Measurements from ENCODE around the gene TAP2.
"Not testable (repeated sequence)": the region's sequence is repeated elsewhere in the genome, so short reads cannot be mapped to it uniquely, and the experiment has no call there.

Gene TAP2

GRCh38 chr6:32838114-32838958 is at the start of gene TAP2:
Gene TAP2 (minus strand): TSS chr6:32838739. CDS start chr6:32838233, 506 bp downstream.
- peak; percentile 96 to 98 (median 97) for DNase-seq (ENCODE audit: low read depth in 4 of 4, low spot score in 1 of 4)

- no peak for DNase-seq (ENCODE audit: low read depth in 4 of 4, low spot score in 1 of 4)
Observed at GRCh38 chr6:32887616-32888015, 49.1 kb upstream of the TAP2 start.

- DNase-seq (ENCODE audit: low read depth in 4 of 4, low spot score in 1 of 4), result no peak
Observed at GRCh38 chr6:32886681-32887383, 48.3 kb upstream of the TAP2 start.

GRCh38 chr6:32885698-32886286 is 47.3 kb upstream of the TAP2 start:
- DNase-seq (ENCODE audit: low read depth in 4 of 4, low spot score in 1 of 4), result no peak

GRCh38 chr6:32883789-32884188 is 45.2 kb upstream of the TAP2 start:
- no peak for DNase-seq (ENCODE audit: low read depth in 4 of 4, low spot score in 1 of 4)

- no peak for DNase-seq (ENCODE audit: low read depth in 4 of 4, low spot score in 1 of 4)
Observed at GRCh38 chr6:32882879-32883250, 44.3 kb upstream of the TAP2 start.

- DNase-seq (ENCODE audit: low read depth in 4 of 4, low spot score in 1 of 4), result not testable (repeated sequence)
Observed at GRCh38 chr6:32880962-32881361, 42.4 kb upstream of the TAP2 start.

- DNase-seq (ENCODE audit: low read depth in 4 of 4, low spot score in 1 of 4), result no peak
Observed at GRCh38 chr6:32879691-32880090, 41.2 kb upstream of the TAP2 start.

- DNase-seq (ENCODE audit: low read depth in 4 of 4, low spot score in 1 of 4), result no peak
Observed at GRCh38 chr6:32876603-32877002, 38.1 kb upstream of the TAP2 start.

GRCh38 chr6:32873947-32874346 is 35.4 kb upstream of the TAP2 start:
- not testable (repeated sequence) for DNase-seq (ENCODE audit: low read depth in 4 of 4, low spot score in 1 of 4)

- DNase-seq (ENCODE audit: low read depth in 4 of 4, low spot score in 1 of 4), result peak; percentile 74 to 89 (median 81)
Observed at GRCh38 chr6:32868257-32868788, 29.8 kb upstream of the TAP2 start.

- DNase-seq (ENCODE audit: low read depth in 4 of 4, low spot score in 1 of 4), result no peak
Observed at GRCh38 chr6:32867554-32868256, 29.2 kb upstream of the TAP2 start.

GRCh38 chr6:32867022-32867477 is 28.5 kb upstream of the TAP2 start:
- DNase-seq (ENCODE audit: low read depth in 4 of 4, low spot score in 1 of 4), result no peak

GRCh38 chr6:32865724-32866443 is 27.3 kb upstream of the TAP2 start:
- no peak for DNase-seq (ENCODE audit: low read depth in 4 of 4, low spot score in 1 of 4)

GRCh38 chr6:32862725-32863124 is 24.2 kb upstream of the TAP2 start:
- no peak for DNase-seq (ENCODE audit: low read depth in 4 of 4, low spot score in 1 of 4)

- DNase-seq (ENCODE audit: low read depth in 4 of 4, low spot score in 1 of 4), result no peak
Observed at GRCh38 chr6:32860674-32861073, 22.1 kb upstream of the TAP2 start.

GRCh38 chr6:32858194-32858593 is 19.7 kb upstream of the TAP2 start:
- DNase-seq (ENCODE audit: low read depth in 4 of 4, low spot score in 1 of 4), result no peak

- DNase-seq (ENCODE audit: low read depth in 4 of 4, low spot score in 1 of 4), result no peak
Observed at GRCh38 chr6:32857156-32857891, 18.8 kb upstream of the TAP2 start.

- no peak for DNase-seq (ENCODE audit: low read depth in 4 of 4, low spot score in 1 of 4)
Observed at GRCh38 chr6:32855467-32856174, 17.1 kb upstream of the TAP2 start.
